IMR-90 (cell line): ENCODE measurements around the gene CDKL1. TPM values are rescaled to one million over a fixed set of nuclear protein-coding genes. Genes with fewer than 3 reads are reported as not detected.
"Not testable (repeated sequence)": the region's sequence is repeated elsewhere in the genome, so short reads cannot be mapped to it uniquely, and the experiment has no call there.

Experiments
- ATAC-seq: fragments of 200-7000 bp; cut with Tn5 transposase; 2 replicates; pipeline ENCODE4 v1.9.1; 2020; ENCODE audit warnings: low read depth, mild to moderate bottlenecking, moderate library complexity
- BruUV-seq: library from RNA; stranded (reverse); fragments of 400-500 nt; replicated peaks from 2 replicates; lab custom pipeline; 2021; lab: Mats Ljungman, UMichigan
- CTCF ChIA-PET: fragments of 300-600 bp; formaldehyde crosslinking; extraction: SDS; loops from one replicate; lab custom pipeline; 2021; ENCODE audit warnings: antibody characterized with exemption; lab: Yijun Ruan, JAX
- POLR2A ChIA-PET: fragments of 300-600 bp; sonication (Branson Sonifier 250); formaldehyde crosslinking; loops from one replicate; lab custom pipeline; 2022; ENCODE audit warnings: antibody characterized with exemption; ENCODE audit not compliant: unreplicated experiment; lab: Charles Lee
- DNase-seq: peaks from one replicate; pipeline ENCODE4 v3.0.0; 2013
- H2AFZ ChIP-seq: replicated peaks from 2 replicates; pipeline ENCODE3; 2013; ENCODE audit warnings: low read length, mild to moderate bottlenecking; ENCODE audit not compliant: poor library complexity
- H2AK5ac ChIP-seq: 2 replicates; pipeline ENCODE4 v1.6.1; 2013; ENCODE audit warnings: low read depth, low read length, inconsistent platforms
- H2AK9ac ChIP-seq: replicated peaks from 2 replicates; pipeline ENCODE3; 2013; ENCODE audit warnings: mild to moderate bottlenecking, low read depth, low read length, moderate library complexity; ENCODE audit not compliant: poor library complexity
- H2BK120ac ChIP-seq: 2 replicates; pipeline ENCODE4 v1.6.1; 2013; ENCODE audit warnings: low read depth, low read length, inconsistent platforms
- H2BK15ac ChIP-seq: 3 replicates; pipeline ENCODE4 v1.6.1; 2013; ENCODE audit warnings: low read depth, low read length, inconsistent platforms
- H2BK20ac ChIP-seq: 2 replicates; pipeline ENCODE4 v1.6.1; 2013; ENCODE audit warnings: low read depth, mild to moderate bottlenecking, inconsistent platforms, low read length, moderate library complexity
- H2BK5ac ChIP-seq: 2 replicates; pipeline ENCODE4 v1.6.1; 2013; ENCODE audit warnings: mild to moderate bottlenecking, low read depth, low read length, inconsistent platforms; ENCODE audit not compliant: poor library complexity, severe bottlenecking
- H3K14ac ChIP-seq: replicated peaks from 2 replicates; pipeline ENCODE4 v1.6.1; 2013; ENCODE audit warnings: low read depth, low read length, inconsistent platforms
- H3K18ac ChIP-seq: 2 replicates; pipeline ENCODE4 v1.6.1; 2013; ENCODE audit warnings: low read depth, low read length, control low read depth
- H3K23ac ChIP-seq: 2 replicates; pipeline ENCODE4 v1.6.1; 2013; ENCODE audit warnings: low read depth, low read length, inconsistent platforms
- H3K27ac ChIP-seq: 2 replicates; pipeline ENCODE4 v1.5.1; 2013; ENCODE audit warnings: mild to moderate bottlenecking, control low read depth, low read length; ENCODE audit not compliant: insufficient read depth
- H3K27me3 ChIP-seq: 2 replicates; pipeline ENCODE4 v1.6.1; 2013; ENCODE audit warnings: low read length; ENCODE audit not compliant: control insufficient read depth, insufficient read depth
- H3K36me3 ChIP-seq: 2 replicates; pipeline ENCODE4 v1.6.1; 2013; ENCODE audit warnings: low read length, mixed read lengths; ENCODE audit not compliant: control insufficient read depth, insufficient read depth
- H3K4ac ChIP-seq: 2 replicates; pipeline ENCODE4 v1.6.1; 2013; ENCODE audit warnings: low read depth, low read length, inconsistent platforms
- H3K4me1 ChIP-seq: 2 replicates; pipeline ENCODE4 v1.6.1; 2013; ENCODE audit warnings: low read length, mixed read lengths; ENCODE audit not compliant: control insufficient read depth, insufficient read depth
- H3K4me2 ChIP-seq: 2 replicates; pipeline ENCODE4 v1.6.1; 2013; ENCODE audit warnings: low read depth, mild to moderate bottlenecking, control low read depth, low read length, moderate library complexity
- H3K4me3 ChIP-seq: 2 replicates; pipeline ENCODE4 v1.5.1; 2013; ENCODE audit warnings: low read depth, mild to moderate bottlenecking, control low read depth, low read length, moderate library complexity; ENCODE audit not compliant: insufficient read depth
- H3K56ac ChIP-seq: 2 replicates; pipeline ENCODE4 v1.6.1; 2013; ENCODE audit warnings: low read length, inconsistent platforms; ENCODE audit not compliant: insufficient read depth; ENCODE audit errors: extremely low read depth
- H3K79me1 ChIP-seq, 2 experiments: 2 replicates each; pipeline ENCODE4 v1.6.1; 2013; ENCODE audit warnings: low read length in 2 of 2, inconsistent platforms in 1 of 2, low read depth in 1 of 2
- H3K9ac ChIP-seq: 2 replicates; pipeline ENCODE4 v1.6.1; 2013; ENCODE audit warnings: low read depth, low read length, control low read depth
- H3K9me1 ChIP-seq: 2 replicates; pipeline ENCODE4 v1.6.1; 2013; ENCODE audit warnings: low read length, inconsistent platforms; ENCODE audit not compliant: insufficient read depth
- H3K9me3 ChIP-seq: 2 replicates; pipeline ENCODE4 v1.6.1; 2013; ENCODE audit warnings: low read length; ENCODE audit not compliant: control insufficient read depth, insufficient read depth
- H4K20me1 ChIP-seq: 2 replicates; pipeline ENCODE4 v1.6.1; 2013; ENCODE audit warnings: low read length, inconsistent platforms; ENCODE audit not compliant: insufficient read depth
- H4K5ac ChIP-seq: 2 replicates; pipeline ENCODE4 v1.6.1; 2013; ENCODE audit warnings: mild to moderate bottlenecking, low read depth, low read length, control low read depth
- H4K8ac ChIP-seq, 2 experiments: 2 replicates each; pipeline ENCODE4 v1.6.1; 2013; ENCODE audit warnings: low read depth in 2 of 2, low read length in 2 of 2, control low read depth in 1 of 2, inconsistent platforms in 1 of 2
- H4K91ac ChIP-seq: 2 replicates; pipeline ENCODE4 v1.6.1; 2013; ENCODE audit warnings: low read depth, low read length, inconsistent platforms; ENCODE audit not compliant: insufficient read depth
- WGBS, 2 experiments: methylation state at CpG; one replicate each; pipeline versions ENCODE4 v1.1.5 to v1.1.7; 2013; ENCODE audit warnings: missing lambda C conversion rate in 2 of 2; ENCODE audit not compliant: insufficient read length in 1 of 2; ENCODE audit errors: extremely low coverage in 2 of 2; 5-methylcytosine and 5-hydroxymethylcytosine counted together
- dilution Hi-C: fragments of 300-500 bp; cut with HindIII; formaldehyde crosslinking; loops from one replicate; pipeline ENCODE4 v1.14.3; 2018; ENCODE audit warnings: low sequenced_read_pairs; ENCODE audit not compliant: unreplicated experiment
- in situ Hi-C: fragments of 300-500 bp; cut with MboI; formaldehyde crosslinking; loops from 3 replicates; pipeline ENCODE4 v1.14.3; 2019; ENCODE audit warnings: low sequenced_read_pairs, inconsistent platforms, mixed read lengths
- intact Hi-C: fragments of 100-400 bp; cut with micrococcal nuclease; formaldehyde crosslinking; loops from 2 replicates; pipeline ENCODE4 v1.10.0; 2022
- polyA plus RNA-seq, 3 experiments: library from polyadenylated mRNA; depleted of rRNA; stranded (reverse); fragments of >200 nt; gene quantifications; 2 replicates each; pipeline ENCODE4 v1.2.3, GENCODE V29; 2012; ENCODE audit warnings: low replicate concordance in 1 of 3
- total RNA-seq: library from RNA; depleted of rRNA; stranded (reverse); fragments of >200 nt; gene quantifications from 2 replicates; pipeline ENCODE4 v1.2.3, GENCODE V29; 2012

The CDKL1 gene
- total and polyA plus RNA-seq, 2 of the 4 experiments (the other 2 are of a cell fraction): 1.9 to 3.8 TPM

DNA sequence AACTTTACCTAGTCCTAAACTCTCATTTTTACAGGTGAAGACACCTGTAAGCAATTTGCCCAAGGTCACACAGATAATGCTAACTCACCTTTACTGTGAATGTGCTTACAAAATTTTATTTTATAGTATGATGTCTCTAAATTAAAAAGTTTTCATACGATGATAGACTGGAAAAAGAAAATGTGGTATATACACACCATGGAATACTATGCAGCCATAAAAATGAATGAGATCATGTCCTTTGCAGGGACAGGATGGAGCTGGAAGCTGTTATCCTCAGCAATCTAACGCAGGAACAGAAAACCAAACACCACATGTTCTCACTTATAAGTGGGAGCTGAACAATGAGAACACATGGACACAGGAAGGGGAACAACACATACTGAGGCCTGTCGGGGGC is 40.4 kb downstream of the CDKL1 start:
- H3K56ac ChIP-seq, ATAC-seq, H3K9me3 ChIP-seq, H3K4ac ChIP-seq, H3K4me1 ChIP-seq, H3K27me3 ChIP-seq, H3K14ac ChIP-seq, BruUV-seq, H2BK120ac ChIP-seq, H2AK9ac ChIP-seq, H3K9ac ChIP-seq, H2BK5ac ChIP-seq, POLR2A ChIA-PET, H3K18ac ChIP-seq, H4K5ac ChIP-seq, H3K4me3 ChIP-seq, H2BK20ac ChIP-seq, H2AK5ac ChIP-seq, H3K36me3 ChIP-seq, H4K20me1 ChIP-seq, intact Hi-C loops, H2BK15ac ChIP-seq, H3K79me1 ChIP-seq, H4K8ac ChIP-seq, in situ Hi-C loops, CTCF ChIA-PET, H4K91ac ChIP-seq, dilution Hi-C loops, DNase-seq, H3K23ac ChIP-seq, H3K27ac ChIP-seq, H3K9me1 ChIP-seq, H2AFZ ChIP-seq, H3K4me2 ChIP-seq: not testable (repeated sequence)
- no CpG with 5 or more reads among the region's 3 CpGs for WGBS, 2 experiments
